ENCODE measurements around the gene CAMTA2. TPM values are rescaled to one million over a fixed set of nuclear protein-coding genes. Genes with fewer than 3 reads are reported as not detected.

CAMTA2 gene
- total and polyA plus RNA-seq, 7 donors, result 9.9 to 64.5 (median 24.6) TPM

DNA sequence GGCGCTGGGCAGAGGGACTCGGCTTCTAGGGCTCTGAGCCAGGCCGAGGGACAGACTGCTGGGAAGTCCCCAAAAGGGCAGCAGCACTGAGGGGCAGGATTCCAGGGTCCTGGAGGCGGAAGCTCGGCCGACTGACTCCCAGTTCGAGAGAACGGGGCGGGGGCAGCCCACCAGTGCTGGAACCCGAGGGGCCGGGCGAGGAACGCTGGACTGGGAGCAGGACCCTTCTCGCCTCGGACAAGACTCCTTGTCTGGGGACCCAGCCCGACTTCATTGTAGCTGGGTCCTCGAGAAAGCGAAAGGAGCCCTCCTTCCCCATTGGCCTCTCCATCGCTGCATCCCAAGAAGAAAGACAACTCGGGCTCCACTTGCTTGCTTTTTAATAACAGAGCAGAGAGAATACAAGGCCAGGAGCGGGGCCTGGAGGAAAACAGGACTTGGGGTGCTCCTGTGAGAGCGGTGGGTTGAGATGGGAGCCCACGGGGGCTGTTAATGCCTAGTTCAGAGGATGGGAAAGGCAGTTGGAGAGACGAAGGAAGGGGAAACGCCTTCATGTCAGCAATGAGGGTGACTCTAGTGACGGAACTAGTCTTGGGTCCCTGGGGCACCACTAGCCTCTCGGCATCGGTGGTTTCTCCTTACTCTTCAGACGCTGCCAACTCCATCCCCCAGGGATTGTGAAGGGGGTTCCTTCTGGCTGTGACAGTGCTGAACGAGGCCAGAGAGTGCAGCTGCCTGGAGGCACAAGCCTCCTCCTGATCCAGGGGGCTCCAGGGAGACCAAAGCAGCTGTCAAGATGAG, 492 bp upstream of the CAMTA2 start:
- Histone ChIP-seq H3K36me3 (peaks cover under 1 to 13% (median 7%) of the 10 kb centered on the region in 4 donors), H3K4me1 (peaks cover 0 to 31% (median 25%) of the 10 kb centered on the region in 4 donors), H3K4me3 (peak overlapping the region; percentile 68 to 97 (median 80)), H3K9me3 (no peaks in the 10 kb centered on the region), H3K27ac (peak overlapping the region; percentile 93 to 97 (median 95)), H3K27me3 (no peaks in the 10 kb centered on the region)
- DNase-seq, result no peak
- intact Hi-C loops (cut with DNase I), result loop anchor here (1.0 to 5.0 kb wide), 4 partner anchors 19 to 201 kb away; partner anchors contain the start of genes GLTPD2 and VMO1
- 3 to 13% methylated on average over 30 of the region's 30 CpGs for WGBS, 2 donors
- TF ChIP-seq POLR2AphosphoS5 (IDR thresholded peaks at IDR 0.05) (no peak), POLR2A (IDR thresholded peaks at IDR 0.05) (peak in 1 of 2 donors; percentile 22), EP300 (IDR thresholded peaks at IDR 0.05) (no peak)
- TF ChIP-seq, protein P1, sequence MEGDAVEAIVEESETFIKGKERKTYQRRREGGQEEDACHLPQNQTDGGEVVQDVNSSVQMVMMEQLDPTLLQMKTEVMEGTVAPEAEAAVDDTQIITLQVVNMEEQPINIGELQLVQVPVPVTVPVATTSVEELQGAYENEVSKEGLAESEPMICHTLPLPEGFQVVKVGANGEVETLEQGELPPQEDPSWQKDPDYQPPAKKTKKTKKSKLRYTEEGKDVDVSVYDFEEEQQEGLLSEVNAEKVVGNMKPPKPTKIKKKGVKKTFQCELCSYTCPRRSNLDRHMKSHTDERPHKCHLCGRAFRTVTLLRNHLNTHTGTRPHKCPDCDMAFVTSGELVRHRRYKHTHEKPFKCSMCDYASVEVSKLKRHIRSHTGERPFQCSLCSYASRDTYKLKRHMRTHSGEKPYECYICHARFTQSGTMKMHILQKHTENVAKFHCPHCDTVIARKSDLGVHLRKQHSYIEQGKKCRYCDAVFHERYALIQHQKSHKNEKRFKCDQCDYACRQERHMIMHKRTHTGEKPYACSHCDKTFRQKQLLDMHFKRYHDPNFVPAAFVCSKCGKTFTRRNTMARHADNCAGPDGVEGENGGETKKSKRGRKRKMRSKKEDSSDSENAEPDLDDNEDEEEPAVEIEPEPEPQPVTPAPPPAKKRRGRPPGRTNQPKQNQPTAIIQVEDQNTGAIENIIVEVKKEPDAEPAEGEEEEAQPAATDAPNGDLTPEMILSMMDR (IDR thresholded peaks at IDR 0.05), result no peak

DNA sequence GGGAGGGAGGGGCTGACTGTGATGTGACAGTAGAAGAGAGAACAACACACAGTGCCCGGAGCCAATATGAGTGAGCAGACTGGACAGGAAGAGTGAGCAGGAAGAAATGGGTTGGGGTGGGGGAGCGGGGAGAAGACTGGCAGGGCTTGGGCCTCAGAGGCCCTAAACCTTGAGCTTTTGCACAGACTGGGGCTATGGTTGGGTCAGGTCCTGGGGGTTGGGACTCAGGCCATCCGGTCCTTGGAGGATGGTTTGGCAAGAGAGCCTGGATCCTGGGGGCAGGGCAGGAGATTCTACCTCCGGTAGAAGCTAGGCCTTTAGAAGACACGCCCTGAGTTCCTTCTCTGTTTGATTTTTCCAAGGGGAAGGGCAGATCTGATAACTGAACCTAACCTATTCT, 1.1 kb downstream of the CAMTA2 start:
- no peaks in the 10 kb centered on the region for H3K27me3 ChIP-seq
- peaks cover 8 to 29% (median 9%) of the 10 kb centered on the region in 4 donors for H3K36me3 ChIP-seq
- peak overlapping the region; percentile 68 to 97 (median 80) for H3K4me3 ChIP-seq
- peak overlapping the region; percentile 93 to 97 (median 95) for H3K27ac ChIP-seq
- H3K4me1 ChIP-seq, result peaks cover 0 to 31% (median 25%) of the 10 kb centered on the region in 4 donors
- intact Hi-C loops (cut with DNase I), result loop anchor here (2.0 to 5.0 kb wide), 3 partner anchors 18 to 199 kb away; partner anchors contain the start of genes GLTPD2 and VMO1
- no peaks in the 10 kb centered on the region for H3K9me3 ChIP-seq
- no peak for TF ChIP-seq POLR2A (IDR thresholded peaks at IDR 0.05)
- TF ChIP-seq EP300 (IDR thresholded peaks at IDR 0.05), result no peak
- TF ChIP-seq, protein P1 (IDR thresholded peaks at IDR 0.05), result no peak
- TF ChIP-seq POLR2AphosphoS5 (IDR thresholded peaks at IDR 0.05), result no peak
- whole genome bisulfite sequencing, 2 donors, result 16 to 49% methylated on average over 5 of the region's 5 CpGs
- DNase-seq, result peak; percentile 64

DNA sequence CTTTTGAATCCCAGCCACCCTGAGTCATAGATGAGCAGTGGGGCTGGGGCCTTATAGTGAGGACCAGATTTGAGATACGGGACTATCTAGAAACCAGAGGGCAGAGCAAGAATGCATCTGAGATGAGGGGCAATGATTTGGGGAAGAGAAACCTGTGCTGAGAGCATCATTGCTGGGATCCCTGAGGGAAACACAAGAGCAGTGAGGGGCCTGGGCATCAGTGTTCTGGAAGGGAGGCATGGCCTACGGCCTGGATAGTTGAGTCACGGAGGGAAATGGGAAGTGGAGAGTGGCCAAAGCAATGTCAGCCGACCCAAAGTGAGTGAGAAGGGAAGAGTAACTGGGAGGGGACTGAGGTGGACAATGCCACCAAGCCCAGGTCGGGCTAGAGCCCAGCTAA, 5.2 kb downstream of the CAMTA2 start:
- Histone ChIP-seq H3K36me3 (peaks cover 18 to 66% (median 30%) of the 10 kb centered on the region in 4 donors), H3K27ac (no peak overlapping the region), H3K4me3 (no peak overlapping the region), H3K9me3 (no peaks in the 10 kb centered on the region), H3K27me3 (no peaks in the 10 kb centered on the region), H3K4me1 (peaks cover 0 to 23% (median 17%) of the 10 kb centered on the region in 4 donors)
- TF ChIP-seq, protein P1 (IDR thresholded peaks at IDR 0.05), result no peak
- TF ChIP-seq POLR2AphosphoS5 (IDR thresholded peaks at IDR 0.05) (no peak), POLR2A (IDR thresholded peaks at IDR 0.05) (no peak), EP300 (IDR thresholded peaks at IDR 0.05) (no peak)
- WGBS, 2 donors, result 70 to 84% methylated on average over 5 of the region's 5 CpGs
- intact Hi-C loops (cut with DNase I), result loop anchor here (5.0 kb wide), 1 partner anchor 80 kb away; no protein-coding TSS in a partner anchor
- no peak for DNase-seq

- no peak for TF ChIP-seq POLR2A (IDR thresholded peaks at IDR 0.05)
- TF ChIP-seq, protein P1 (IDR thresholded peaks at IDR 0.05), result peak; percentile 61 to 88 (median 80)
- intact Hi-C loops (cut with DNase I), result loop anchor here (5.0 kb wide), 1 partner anchor 82 kb away; no protein-coding TSS in a partner anchor
- H3K4me3 ChIP-seq, result no peak overlapping the region
- no peak for DNase-seq
- WGBS, 2 donors, result 37 to 39% methylated on average over 6 of the region's 6 CpGs
- H3K27ac ChIP-seq, result no peak overlapping the region
- H3K36me3 ChIP-seq, result peaks cover 27 to 82% (median 38%) of the 10 kb centered on the region in 4 donors
- no peaks in the 10 kb centered on the region for H3K9me3 ChIP-seq
- no peaks in the 10 kb centered on the region for H3K27me3 ChIP-seq
- peaks cover 0 to 10% (median 5%) of the 10 kb centered on the region in 4 donors for H3K4me1 ChIP-seq
These were observed 6.7 kb downstream of the CAMTA2 start for GRCh38 chr17:4980644-4981216.

All from sigmoid colon (tissue), 7 donors.